Omental fat pad (tissue), 4 donors: Measurements from ENCODE around the gene MRPS10. TPM values are rescaled to one million over a fixed set of nuclear protein-coding genes. Genes with fewer than 3 reads are reported as not detected.

Source experiments
- ATAC-seq: fragments of 150-250 bp; one replicate; pipeline ENCODE4 v1.9.1; 2016; ENCODE audit warnings: mild to moderate bottlenecking, moderate library complexity; ENCODE audit not compliant: low FRiP score
- DNase-seq: peaks from one replicate; pipeline ENCODE4 v3.0.0-alpha.2; 2019; ENCODE audit warnings: low spot score
- CTCF ChIP-seq, 3 donors: fragments of 450-650 bp; IDR thresholded peaks; one replicate each; pipeline ENCODE4 v1.5.1; 2016 to 2017; ENCODE audit warnings: antibody characterized with exemption in 3 of 3, mild to moderate bottlenecking in 3 of 3, moderate library complexity in 2 of 3
- total RNA-seq, 4 donors: library from RNA; depleted of rRNA; stranded (reverse); fragments of >200 nt; gene quantifications; one replicate each; pipeline ENCODE4 v1.1.0, GENCODE V29; 2016

MRPS10 gene
- total RNA-seq, 4 donors from 2014 or later, result 21.4 to 38.0 (median 27.2) TPM

GRCh38 chr6:42251911-42252637, 34.4 kb upstream of the MRPS10 start:
- ATAC-seq (peak; percentile 41), DNase-seq (no peak)
- TF ChIP-seq CTCF (IDR thresholded peaks at IDR 0.05), result no peak

- ATAC-seq (peak; percentile 53), DNase-seq (no peak)
- no peak for TF ChIP-seq CTCF (IDR thresholded peaks at IDR 0.05)
Measured at GRCh38 chr6:42251500-42251899, 33.8 kb upstream of the MRPS10 start.

- TF ChIP-seq CTCF (IDR thresholded peaks at IDR 0.05), result no peak
- ATAC-seq (no peak), DNase-seq (no peak)
Measured at GRCh38 chr6:42250274-42250931, 32.7 kb upstream of the MRPS10 start.

DNA sequence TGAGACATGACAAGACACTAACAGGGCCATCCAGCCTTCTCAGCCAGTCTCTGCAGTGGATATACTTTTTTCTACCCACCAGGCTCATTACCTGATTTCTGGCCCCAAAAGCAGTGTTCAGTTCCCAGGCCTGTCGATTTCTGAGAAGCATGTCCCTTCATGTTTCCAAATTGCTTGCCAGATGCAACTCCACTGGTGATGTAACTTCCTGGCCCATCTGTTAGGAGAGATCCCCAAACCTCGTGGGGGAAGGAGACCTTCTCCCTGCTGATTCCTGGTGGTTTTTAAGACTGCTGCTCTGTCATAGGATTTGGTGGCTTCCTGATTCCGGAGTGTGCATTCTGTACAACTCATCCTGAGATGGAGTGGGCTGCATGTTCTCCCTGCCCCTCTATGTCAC, 31.6 kb upstream of the MRPS10 start:
- TF ChIP-seq CTCF (IDR thresholded peaks at IDR 0.05), result no peak
- ATAC-seq, result no peak
- no peak for DNase-seq

DNA sequence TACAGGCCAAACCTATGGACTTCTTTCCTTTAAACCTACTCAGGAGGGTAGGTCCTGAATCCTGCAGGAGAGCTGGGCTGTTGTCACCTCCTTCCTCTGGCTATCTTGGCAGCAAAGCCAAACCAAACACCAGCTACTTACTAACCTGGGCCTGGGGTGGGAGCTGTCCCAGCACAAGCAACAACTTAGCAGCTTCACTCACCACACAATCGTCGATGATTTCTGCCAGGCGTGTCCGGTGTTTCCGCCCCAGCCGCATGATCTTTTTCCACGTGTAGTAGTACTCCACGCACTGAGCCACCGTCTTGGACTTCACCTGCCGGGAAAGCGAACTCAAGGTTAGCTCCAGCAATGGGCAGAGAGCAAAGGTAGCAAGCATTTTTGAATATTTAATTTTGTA, 25.4 kb upstream of the MRPS10 start:
- ATAC-seq (no peak), DNase-seq (no peak)
- TF ChIP-seq CTCF (IDR thresholded peaks at IDR 0.05), result no peak

DNA sequence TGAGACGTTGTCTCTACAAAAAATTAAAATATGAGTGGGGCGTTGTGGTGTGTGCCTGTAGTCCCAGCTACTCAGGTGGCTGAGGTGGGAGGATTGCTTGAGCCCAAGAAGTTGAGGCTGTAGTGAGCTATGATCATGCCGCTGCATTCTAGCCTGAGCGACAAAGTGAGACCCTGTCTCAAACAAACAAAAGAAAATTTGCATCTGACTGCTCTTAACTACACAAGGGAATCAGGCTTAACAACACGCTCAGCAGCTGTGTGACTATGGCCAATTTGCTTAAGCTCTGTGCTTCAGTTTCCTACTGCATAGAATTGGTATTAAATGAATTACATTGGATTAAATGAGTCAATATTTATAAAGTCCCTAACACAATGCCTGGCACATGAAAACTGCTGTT, 24.3 kb upstream of the MRPS10 start:
- no peak for DNase-seq
- no peak for ATAC-seq
- TF ChIP-seq CTCF (IDR thresholded peaks at IDR 0.05), result no peak
